Smooth muscle cell of the brain vasculature (primary cell): Measurements from ENCODE around the gene USP11.

ENCODE experiments used
- DNase-seq: peaks from one replicate; pipeline ENCODE4 v3.0.0-alpha.2; 2012; ENCODE audit warnings: low read depth, low spot score

Gene USP11

GRCh38 chrX:47224266-47224895 is 8.4 kb upstream of the USP11 start:
- no peak for DNase-seq

GRCh38 chrX:47224896-47225290 is 7.9 kb upstream of the USP11 start:
- DNase-seq = no peak

GRCh38 chrX:47226071-47226470 is 6.7 kb upstream of the USP11 start:
- DNase-seq = no peak

GRCh38 chrX:47226531-47227333 is 6.1 kb upstream of the USP11 start:
- no peak for DNase-seq

GRCh38 chrX:47227334-47227583 is 5.5 kb upstream of the USP11 start:
- DNase-seq = no peak

GRCh38 chrX:47228550-47229270 is 4.1 kb upstream of the USP11 start:
- DNase-seq = no peak

GRCh38 chrX:47229427-47229826 is 3.4 kb upstream of the USP11 start:
- DNase-seq = no peak

- DNase-seq = no peak
Observed at GRCh38 chrX:47230136-47230868, 2.5 kb upstream of the USP11 start.

GRCh38 chrX:47231167-47231566 is 1.6 kb upstream of the USP11 start:
- DNase-seq = no peak

GRCh38 chrX:47232197-47232802 is 509 bp upstream of the USP11 start:
- no peak for DNase-seq

GRCh38 chrX:47233333-47234113 is 714 bp downstream of the USP11 start:
- DNase-seq = peak; percentile 82

- no peak for DNase-seq
Observed at GRCh38 chrX:47234583-47234982, 1.8 kb downstream of the USP11 start.

GRCh38 chrX:47235691-47236103 is 2.9 kb downstream of the USP11 start:
- no peak for DNase-seq

- no peak for DNase-seq
Observed at GRCh38 chrX:47239199-47239598, 6.4 kb downstream of the USP11 start.

GRCh38 chrX:47239898-47240545 is 7.2 kb downstream of the USP11 start:
- DNase-seq = no peak

GRCh38 chrX:47240619-47241018 is 7.8 kb downstream of the USP11 start:
- DNase-seq = no peak

GRCh38 chrX:47241201-47242011 is 8.6 kb downstream of the USP11 start:
- no peak for DNase-seq

GRCh38 chrX:47242321-47242720 is 9.5 kb downstream of the USP11 start:
- DNase-seq = no peak

GRCh38 chrX:47243351-47243750 is 10.5 kb downstream of the USP11 start:
- no peak for DNase-seq

- no peak for DNase-seq
Observed at GRCh38 chrX:47244676-47245075, 11.9 kb downstream of the USP11 start.
